ENCODE data around the gene GALNT4. TPM values are rescaled to one million over a fixed set of nuclear protein-coding genes. Genes with fewer than 3 reads are reported as not detected.

Gene GALNT4
- polyA plus RNA-seq, 1 donor (not counting 4 experiments of a cell fraction or from before 2014, with no cell fraction given) = 3.4 TPM

GRCh38 chr12:89493670-89494302 is 30.8 kb downstream of the GALNT4 start:
- H3K79me2 ChIP-seq (ENCODE audit: control insufficient read depth, insufficient read depth, low read length) = no peaks in the 10 kb centered on the region
- DNase-seq (ENCODE audit: low read depth, low spot score) = no peak
- H2AFZ ChIP-seq (ENCODE audit: control insufficient read depth, low read length) = no peak overlapping the region
- no peaks in the 10 kb centered on the region for H3K9me1 ChIP-seq (ENCODE audit: control insufficient read depth, extremely low read depth, insufficient read depth, low read length)
- H3K36me3 ChIP-seq (ENCODE audit: control insufficient read depth in 2 of 2, extremely low read depth in 1 of 2, insufficient read depth in 2 of 2, low read length in 2 of 2) = peaks cover 0 to 4% of the 10 kb centered on the region in 2 experiments
- peaks cover 7% of the 10 kb centered on the region for H3K4me1 ChIP-seq (ENCODE audit: control insufficient read depth, extremely low read depth, insufficient read depth, low read length)
- TF ChIP-seq EZH2 (IDR thresholded peaks at IDR 0.05; ENCODE audit: low read length) (no peak), CTCF (optimal IDR thresholded peaks at IDR 0.05 in 1 of 3, IDR thresholded peaks at IDR 0.05 in 1 of 3, conservative IDR thresholded peaks at IDR 0.05 in 1 of 3; ENCODE audit: extremely low read depth in 1 of 3, insufficient read depth in 2 of 3, low read length in 3 of 3) (no peak)
- H3K9me3 ChIP-seq (ENCODE audit: control insufficient read depth, low read depth, low read length) = no peaks in the 10 kb centered on the region
- dilution Hi-C loops (cut with MboI; ENCODE audit: extremely low pct_ligation_motif_present, low sequenced_read_pairs) = no loop called here
- no peak for FAIRE-seq
- H3K9ac ChIP-seq (ENCODE audit: control insufficient read depth, extremely low read depth, insufficient read depth, low read length) = no peak overlapping the region
- H3K4me3 ChIP-seq (ENCODE audit: control insufficient read depth in 2 of 3, extremely low read depth in 1 of 3, insufficient read depth in 2 of 3, low read depth in 1 of 3, low read length in 3 of 3) = no peak overlapping the region
- H3K27me3 ChIP-seq (ENCODE audit: control insufficient read depth, extremely low read depth, insufficient read depth, low read length) = no peaks in the 10 kb centered on the region
- H3K27ac ChIP-seq (ENCODE audit: control insufficient read depth, insufficient read depth, low read length) = no peak overlapping the region
- no peaks in the 10 kb centered on the region for H4K20me1 ChIP-seq (ENCODE audit: control insufficient read depth, extremely low read depth, insufficient read depth, low read length)
- H3K4me2 ChIP-seq (ENCODE audit: control insufficient read depth, extremely low read depth, insufficient read depth, low read depth, low read length) = no peak overlapping the region

GRCh38 chr12:89492883-89493282 is 31.7 kb downstream of the GALNT4 start:
- no peak overlapping the region for H3K27ac ChIP-seq (ENCODE audit: control insufficient read depth, insufficient read depth, low read length)
- H3K4me1 ChIP-seq (ENCODE audit: control insufficient read depth, extremely low read depth, insufficient read depth, low read length) = peaks cover 7% of the 10 kb centered on the region
- H3K9me3 ChIP-seq (ENCODE audit: control insufficient read depth, low read depth, low read length) = no peaks in the 10 kb centered on the region
- no peak overlapping the region for H3K4me2 ChIP-seq (ENCODE audit: control insufficient read depth, extremely low read depth, insufficient read depth, low read depth, low read length)
- no peaks in the 10 kb centered on the region for H3K79me2 ChIP-seq (ENCODE audit: control insufficient read depth, insufficient read depth, low read length)
- dilution Hi-C loops (cut with MboI; ENCODE audit: extremely low pct_ligation_motif_present, low sequenced_read_pairs) = no loop called here
- H4K20me1 ChIP-seq (ENCODE audit: control insufficient read depth, extremely low read depth, insufficient read depth, low read length) = no peaks in the 10 kb centered on the region
- DNase-seq (ENCODE audit: low read depth, low spot score) = no peak
- FAIRE-seq = no peak
- H3K9me1 ChIP-seq (ENCODE audit: control insufficient read depth, extremely low read depth, insufficient read depth, low read length) = no peaks in the 10 kb centered on the region
- H3K4me3 ChIP-seq (ENCODE audit: control insufficient read depth in 2 of 3, extremely low read depth in 1 of 3, insufficient read depth in 2 of 3, low read depth in 1 of 3, low read length in 3 of 3) = no peak overlapping the region
- peaks cover 0 to 6% of the 10 kb centered on the region in 2 experiments for H3K36me3 ChIP-seq (ENCODE audit: control insufficient read depth in 2 of 2, extremely low read depth in 1 of 2, insufficient read depth in 2 of 2, low read length in 2 of 2)
- no peaks in the 10 kb centered on the region for H3K27me3 ChIP-seq (ENCODE audit: control insufficient read depth, extremely low read depth, insufficient read depth, low read length)
- H2AFZ ChIP-seq (ENCODE audit: control insufficient read depth, low read length) = no peak overlapping the region
- TF ChIP-seq CTCF (optimal IDR thresholded peaks at IDR 0.05 in 1 of 3, IDR thresholded peaks at IDR 0.05 in 1 of 3, conservative IDR thresholded peaks at IDR 0.05 in 1 of 3; ENCODE audit: extremely low read depth in 1 of 3, insufficient read depth in 2 of 3, low read length in 3 of 3) (no peak), EZH2 (IDR thresholded peaks at IDR 0.05; ENCODE audit: low read length) (no peak)
- H3K9ac ChIP-seq (ENCODE audit: control insufficient read depth, extremely low read depth, insufficient read depth, low read length) = no peak overlapping the region
